ENCODE results near the gene RPS6KL1. TPM values are rescaled to one million over a fixed set of nuclear protein-coding genes. Genes with fewer than 3 reads are reported as not detected.

Gene RPS6KL1
- total and polyA plus RNA-seq, 2 experiments from 2014 or later = 5.6 to 6.5 TPM

- Histone ChIP-seq H3K4me3 (no peak overlapping the region), H3K9me2 (ENCODE audit: insufficient read depth) (no peaks in the 10 kb centered on the region), H3K27me3 (ENCODE audit: insufficient read depth) (no peaks in the 10 kb centered on the region), H3K27ac (ENCODE audit: low read depth) (no peak overlapping the region), H3K4me1 (ENCODE audit: insufficient read depth) (no peaks in the 10 kb centered on the region), H3F3A (replicated peaks; ENCODE audit: low read depth) (no peaks in the 10 kb centered on the region), H3K4me2 (no peak overlapping the region), H3K36me3 (ENCODE audit: insufficient read depth) (no peaks in the 10 kb centered on the region), H2AFZ (no peak overlapping the region), H4K20me1 (replicated peaks; ENCODE audit: insufficient read depth) (0 out of 2 replicates have a peak, but pooled peaks cover 4% of the 10 kb centered on the region), H3K79me2 (replicated peaks; ENCODE audit: insufficient read depth) (no peaks in the 10 kb centered on the region)
- peaks cover 5% of the 10 kb centered on the region; the same call in 2 of the 3 replicates for H3K36me3 Mint-ChIP-seq (ENCODE audit: low read depth)
- DNase-seq (ENCODE audit: low spot score) (no peak), ATAC-seq (no peak)
- no peaks in the 10 kb centered on the region for H3K9me3 Mint-ChIP-seq
- H3K27ac Mint-ChIP-seq = no peak overlapping the region
- TF ChIP-seq STAT1 (IDR thresholded peaks at IDR 0.05; ENCODE audit: unreplicated experiment) (no peak), CREB1 (CRISPR knock-in tag; IDR thresholded peaks at IDR 0.05; ENCODE audit: low read depth) (no peak), ZNF114 (CRISPR knock-in tag; IDR thresholded peaks at IDR 0.05) (no peak), ZNF331 (CRISPR knock-in tag; IDR thresholded peaks at IDR 0.05; ENCODE audit: low read depth) (no peak), REST (IDR thresholded peaks at IDR 0.05; ENCODE audit: unreplicated experiment) (no peak), ZNF462 (CRISPR knock-in tag; IDR thresholded peaks at IDR 0.05) (no peak), POLR2AphosphoS5 (IDR thresholded peaks at IDR 0.05; ENCODE audit: low read depth) (no peak), ETS1 (IDR thresholded peaks at IDR 0.05) (no peak), EZH2phosphoT487 (IDR thresholded peaks at IDR 0.05; ENCODE audit: unreplicated experiment) (no peak)
- H3K27me3 Mint-ChIP-seq (ENCODE audit: insufficient read depth, low read depth, poor library complexity) = peaks cover 2% of the 10 kb centered on the region
- peaks cover 3% of the 10 kb centered on the region; the same call in 1 of the 3 replicates for H3K4me1 Mint-ChIP-seq
- H3K4me3 Mint-ChIP-seq = no peak overlapping the region
Observed at GRCh38 chr14:74915826-74916225, 7.2 kb downstream of the RPS6KL1 start.
